Small intestine (tissue), 7 donors: ENCODE results near the gene PEX11G. TPM values are rescaled to one million over a fixed set of nuclear protein-coding genes. Genes with fewer than 3 reads are reported as not detected.

Source experiments
- DNase-seq, 2 donors: peaks; one replicate each; pipeline versions ENCODE4 v3.0.0 to v3.0.0-alpha.2; 2013
- FAIRE-seq: peaks from 2 replicates; lab custom pipeline; 2012; peaks lifted over from hg19 to GRCh38; lab: Jason Lieb, UNC
- H3K27ac ChIP-seq, 3 donors: one replicate each; pipeline ENCODE4 v1.5.1; 2013; ENCODE audit warnings: low read length in 2 of 3, mild to moderate bottlenecking in 2 of 3, control low read depth in 1 of 3, inconsistent platforms in 1 of 3, low read depth in 1 of 3, moderate library complexity in 1 of 3
- H3K27me3 ChIP-seq, 3 donors: one replicate each; pipeline ENCODE4 v1.6.1; 2013; ENCODE audit warnings: low read length in 3 of 3, inconsistent platforms in 1 of 3; ENCODE audit not compliant: control insufficient read depth in 3 of 3, insufficient read depth in 3 of 3
- H3K36me3 ChIP-seq, 3 donors: one replicate each; pipeline ENCODE4 v1.6.1; 2013; ENCODE audit warnings: low read length in 3 of 3, inconsistent platforms in 1 of 3, low read depth in 1 of 3, mild to moderate bottlenecking in 1 of 3, moderate library complexity in 1 of 3; ENCODE audit not compliant: control insufficient read depth in 3 of 3, insufficient read depth in 2 of 3
- H3K4me1 ChIP-seq, 3 donors: one replicate each; pipeline ENCODE4 v1.6.1; 2013; ENCODE audit warnings: low read length in 2 of 3, inconsistent platforms in 1 of 3, low read depth in 1 of 3, mild to moderate bottlenecking in 1 of 3, moderate library complexity in 1 of 3; ENCODE audit not compliant: control insufficient read depth in 3 of 3, insufficient read depth in 2 of 3
- H3K4me3 ChIP-seq, 3 donors: one replicate each; pipeline ENCODE4 v1.5.1; 2013; ENCODE audit warnings: low read length in 3 of 3, control low read depth in 1 of 3, inconsistent platforms in 1 of 3, low read depth in 1 of 3, mild to moderate bottlenecking in 1 of 3, moderate library complexity in 1 of 3
- H3K9me3 ChIP-seq, 2 donors: one replicate each; pipeline ENCODE4 v1.6.1; 2013; ENCODE audit warnings: low read depth in 1 of 2, low read length in 1 of 2; ENCODE audit not compliant: control insufficient read depth in 2 of 2, insufficient read depth in 1 of 2
- WGBS, 3 donors: extraction: QIAGEN DNeasy Blood & Tissue Kit; methylation state at CpG; one replicate each; pipeline ENCODE4 v1.1.7; 2013; 5-methylcytosine and 5-hydroxymethylcytosine counted together
- polyA plus RNA-seq, 4 donors: library from polyadenylated mRNA; stranded (reverse) in 3 of 4; unstranded in 1 of 4; fragments of 200-250 nt in 3 of 4; fragments of 120-200 nt in 1 of 4; gene quantifications; one replicate each; pipeline versions ENCODE4 v1.2.1 to v1.2.3, GENCODE V29; 2013
- donor health status: healthy with polysubstance abuse.
- donor health status: control.
- donor health status: control.
- donor health status: Bipolar disorder and iron deficiency.
- donor health status: healthy.

Gene PEX11G
- polyA plus RNA-seq, 4 donors: 9.2 to 19.9 (median 14.4) TPM

GRCh38 chr19:7494416-7495098, 5.7 kb upstream of the PEX11G start:
- WGBS, 3 donors: 46 to 70% (median 61%) methylated on average over 13 of the region's 13 CpGs
- FAIRE-seq: no peak
- no peak overlapping the region for H3K4me3 ChIP-seq
- peaks cover 0 to 6% (median 0%) of the 10 kb centered on the region in 3 donors for H3K4me1 ChIP-seq
- no peaks in the 10 kb centered on the region for H3K9me3 ChIP-seq
- H3K36me3 ChIP-seq: peaks cover 0 to 2% (median 0%) of the 10 kb centered on the region in 3 donors
- DNase-seq: peak in 1 of 2 donors; percentile 38
- no peaks in the 10 kb centered on the region for H3K27me3 ChIP-seq
- peak overlapping the region in 2 of 3 donors; percentile 56 to 67 for H3K27ac ChIP-seq

- 77 to 81% (median 78%) methylated on average over 9 to 11 of the region's 11 CpGs for WGBS, 3 donors
- no peak for FAIRE-seq
- peak overlapping the region in 1 of 3 donors; percentile 45 for H3K27ac ChIP-seq
These were observed 3.7 kb upstream of the PEX11G start for GRCh38 chr19:7492558-7492957.

GRCh38 chr19:7492142-7492541, 3.3 kb upstream of the PEX11G start:
- no peak overlapping the region for H3K4me3 ChIP-seq

More at GRCh38 chr19:7492558-7492957, 3.7 kb upstream of the PEX11G start:
- Histone ChIP-seq H3K9me3 (no peaks in the 10 kb centered on the region), H3K4me3 (no peak overlapping the region), H3K4me1 (peaks cover 0 to 17% (median 3%) of the 10 kb centered on the region in 3 donors), H3K27me3 (no peaks in the 10 kb centered on the region), H3K36me3 (peaks cover 0 to 2% (median 0%) of the 10 kb centered on the region in 3 donors)
- no peak for DNase-seq

GRCh38 chr19:7489609-7490044, 792 bp upstream of the PEX11G start:
- Histone ChIP-seq H3K4me3 (peak overlapping the region in 1 of 3 donors; percentile 62), H3K4me1 (peaks cover 0 to 17% (median 3%) of the 10 kb centered on the region in 3 donors), H3K27ac (peak overlapping the region; percentile 72 to 98 (median 74)), H3K36me3 (peaks cover 0 to 4% (median 0%) of the 10 kb centered on the region in 3 donors), H3K9me3 (no peaks in the 10 kb centered on the region), H3K27me3 (no peaks in the 10 kb centered on the region)
- FAIRE-seq (no peak), DNase-seq (peak; percentile 92 to 95)
- WGBS, 3 donors: 26 to 59% (median 41%) methylated on average over 10 to 11 of the region's 11 CpGs

More at GRCh38 chr19:7492142-7492541, 3.3 kb upstream of the PEX11G start:
- Histone ChIP-seq H3K27ac (no peak overlapping the region), H3K4me1 (peaks cover 0 to 17% (median 3%) of the 10 kb centered on the region in 3 donors), H3K27me3 (no peaks in the 10 kb centered on the region), H3K9me3 (no peaks in the 10 kb centered on the region), H3K36me3 (peaks cover 0 to 2% (median 0%) of the 10 kb centered on the region in 3 donors)
- DNase-seq: no peak
- WGBS, 3 donors: 59 to 72% (median 65%) methylated on average over 4 of the region's 4 CpGs
- FAIRE-seq: no peak

- Histone ChIP-seq H3K9me3 (no peaks in the 10 kb centered on the region), H3K4me3 (no peak overlapping the region), H3K27me3 (no peaks in the 10 kb centered on the region), H3K27ac (no peak overlapping the region), H3K4me1 (peaks cover 0 to 33% (median 7%) of the 10 kb centered on the region in 3 donors), H3K36me3 (peaks cover 0 to 20% (median 0%) of the 10 kb centered on the region in 3 donors)
- no peak for DNase-seq
- 76 to 88% (median 87%) methylated on average over 2 of the region's 2 CpGs for WGBS, 3 donors
- no peak for FAIRE-seq
These were observed 1.9 kb downstream of the PEX11G start for GRCh38 chr19:7486923-7487322.

- H3K4me3 ChIP-seq: no peak overlapping the region
- DNase-seq (peak in 1 of 2 donors; percentile 79), FAIRE-seq (no peak)
- WGBS, 3 donors: 47 to 62% (median 57%) methylated on average over 17 of the region's 17 CpGs
- no peaks in the 10 kb centered on the region for H3K9me3 ChIP-seq
- H3K27me3 ChIP-seq: no peaks in the 10 kb centered on the region
- peaks cover 0 to 22% (median 7%) of the 10 kb centered on the region in 3 donors for H3K4me1 ChIP-seq
- peaks cover 0 to 20% (median 0%) of the 10 kb centered on the region in 3 donors for H3K36me3 ChIP-seq
- H3K27ac ChIP-seq: peak overlapping the region in 2 of 3 donors; percentile 41 to 46
These were observed 5.1 kb downstream of the PEX11G start for GRCh38 chr19:7483720-7484201.

GRCh38 chr19:7482584-7483439, 6.0 kb downstream of the PEX11G start:
- FAIRE-seq: no peak
- H3K27ac ChIP-seq: peak overlapping the region in 2 of 3 donors; percentile 21 to 46
- peak; percentile 62 to 65 for DNase-seq
- H3K4me1 ChIP-seq: peaks cover 0 to 17% (median 4%) of the 10 kb centered on the region in 3 donors
- peaks cover 0 to 24% (median 0%) of the 10 kb centered on the region in 3 donors for H3K36me3 ChIP-seq
- no peaks in the 10 kb centered on the region for H3K27me3 ChIP-seq
- H3K9me3 ChIP-seq: no peaks in the 10 kb centered on the region
- no peak overlapping the region for H3K4me3 ChIP-seq
- WGBS, 3 donors: 39 to 61% (median 59%) methylated on average over 32 to 37 of the region's 37 CpGs

- no peak for FAIRE-seq
- Histone ChIP-seq H3K4me1 (peaks cover 0 to 17% (median 4%) of the 10 kb centered on the region in 3 donors), H3K4me3 (no peak overlapping the region), H3K9me3 (no peaks in the 10 kb centered on the region), H3K27ac (no peak overlapping the region), H3K36me3 (peaks cover 0 to 28% (median 0%) of the 10 kb centered on the region in 3 donors), H3K27me3 (no peaks in the 10 kb centered on the region)
- DNase-seq: peak in 1 of 2 donors; percentile 20
- WGBS, 3 donors: 69 to 71% (median 70%) methylated on average over 7 of the region's 7 CpGs
These were observed 7.9 kb downstream of the PEX11G start for GRCh38 chr19:7480970-7481255.
